ENCODE measurements around the gene ANKS1B. TPM values are rescaled to one million over a fixed set of nuclear protein-coding genes. Genes with fewer than 3 reads are reported as not detected.

Gene ANKS1B
- total RNA-seq: 10 to 100 TPM; 45.5 to 65.9 TPM

DNA sequence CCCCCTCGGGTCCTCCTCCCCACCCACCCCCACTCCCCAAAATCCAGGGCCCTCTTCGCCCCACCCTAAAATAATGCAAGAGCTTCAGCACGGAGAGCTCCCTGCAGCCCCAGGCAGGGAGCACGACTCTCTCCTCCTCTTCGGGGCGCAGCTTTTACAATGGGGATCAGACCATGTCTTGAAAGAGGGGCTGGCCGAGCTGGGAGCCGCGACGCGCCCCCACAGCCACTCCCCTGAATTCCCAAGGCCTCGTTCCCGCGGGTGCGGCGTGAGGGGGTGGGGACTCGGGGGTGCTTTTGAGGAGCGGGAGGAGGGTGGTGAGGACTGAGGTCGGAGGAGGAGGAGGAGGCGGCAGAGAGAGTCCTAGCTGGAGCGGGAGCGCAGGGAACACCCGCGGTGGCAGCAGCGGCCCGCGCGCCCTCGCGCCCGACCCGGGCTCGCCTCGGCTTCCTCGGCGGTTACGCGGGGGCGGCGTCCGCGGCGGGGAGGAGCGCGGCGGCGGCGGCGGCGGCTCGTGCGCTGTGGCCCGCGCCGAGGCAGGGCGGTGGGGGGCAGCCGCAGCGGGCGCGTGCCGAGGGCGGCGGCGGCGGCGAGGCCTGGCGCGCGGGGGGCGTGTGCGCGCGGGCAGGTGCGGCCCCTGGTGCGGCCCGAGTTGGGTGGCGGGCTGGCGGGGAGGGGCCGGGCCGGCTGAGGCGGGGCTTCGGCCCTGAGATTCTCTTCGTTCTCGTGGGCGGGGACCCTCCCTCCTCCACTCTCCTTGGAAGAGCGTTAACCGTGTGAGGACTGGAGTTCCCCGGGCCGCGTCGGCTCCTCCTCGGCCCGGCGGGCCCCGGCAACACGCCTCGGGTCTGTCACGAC, at the start of gene ANKS1B:
TSS of gene ANKS1B (minus strand) at position 666 of the 858 bp plus-strand sequence. CDS start 699 bp downstream, outside the sequence.
- no peaks in the 10 kb centered on the region for H3K36me3 ChIP-seq
- TF ChIP-seq, protein P1, sequence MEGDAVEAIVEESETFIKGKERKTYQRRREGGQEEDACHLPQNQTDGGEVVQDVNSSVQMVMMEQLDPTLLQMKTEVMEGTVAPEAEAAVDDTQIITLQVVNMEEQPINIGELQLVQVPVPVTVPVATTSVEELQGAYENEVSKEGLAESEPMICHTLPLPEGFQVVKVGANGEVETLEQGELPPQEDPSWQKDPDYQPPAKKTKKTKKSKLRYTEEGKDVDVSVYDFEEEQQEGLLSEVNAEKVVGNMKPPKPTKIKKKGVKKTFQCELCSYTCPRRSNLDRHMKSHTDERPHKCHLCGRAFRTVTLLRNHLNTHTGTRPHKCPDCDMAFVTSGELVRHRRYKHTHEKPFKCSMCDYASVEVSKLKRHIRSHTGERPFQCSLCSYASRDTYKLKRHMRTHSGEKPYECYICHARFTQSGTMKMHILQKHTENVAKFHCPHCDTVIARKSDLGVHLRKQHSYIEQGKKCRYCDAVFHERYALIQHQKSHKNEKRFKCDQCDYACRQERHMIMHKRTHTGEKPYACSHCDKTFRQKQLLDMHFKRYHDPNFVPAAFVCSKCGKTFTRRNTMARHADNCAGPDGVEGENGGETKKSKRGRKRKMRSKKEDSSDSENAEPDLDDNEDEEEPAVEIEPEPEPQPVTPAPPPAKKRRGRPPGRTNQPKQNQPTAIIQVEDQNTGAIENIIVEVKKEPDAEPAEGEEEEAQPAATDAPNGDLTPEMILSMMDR (IDR thresholded peaks at IDR 0.05): no peak
- H3K9me3 ChIP-seq: no peaks in the 10 kb centered on the region
- no peaks in the 10 kb centered on the region for H3K27me3 ChIP-seq (replicated peaks; ENCODE audit: insufficient read depth)
- H3K27ac ChIP-seq: peak within 1 kb of the TSS; percentile 77 to 87
- ATAC-seq (ENCODE audit: insufficient number of reproducible peaks, low FRiP score, low read depth) (peak; percentile 57), DNase-seq (ENCODE audit: low spot score) (peak; percentile 8)
- peaks cover 0 to 29% of the 10 kb centered on the region in 2 donors for H3K4me1 ChIP-seq (ENCODE audit: control insufficient read depth in 1 of 2, low read depth in 2 of 2)
- H3K4me3 ChIP-seq: peak within 1 kb of the TSS; percentile 91

- no peaks in the 10 kb centered on the region for H3K4me1 ChIP-seq (ENCODE audit: control insufficient read depth in 1 of 2, low read depth in 2 of 2)
- TF ChIP-seq, protein P1 (IDR thresholded peaks at IDR 0.05): no peak
- no peak for ATAC-seq (ENCODE audit: insufficient number of reproducible peaks, low FRiP score, low read depth)
- no peaks in the 10 kb centered on the region for H3K27me3 ChIP-seq (replicated peaks; ENCODE audit: insufficient read depth)
- no peak for DNase-seq (ENCODE audit: low spot score)
- no peaks in the 10 kb centered on the region for H3K9me3 ChIP-seq
- no peaks in the 10 kb centered on the region for H3K36me3 ChIP-seq
- no peak overlapping the region for H3K4me3 ChIP-seq
- no peak overlapping the region for H3K27ac ChIP-seq
These were observed 47.1 kb upstream of the ANKS1B start for GRCh38 chr12:100031836-100032235.

DNA sequence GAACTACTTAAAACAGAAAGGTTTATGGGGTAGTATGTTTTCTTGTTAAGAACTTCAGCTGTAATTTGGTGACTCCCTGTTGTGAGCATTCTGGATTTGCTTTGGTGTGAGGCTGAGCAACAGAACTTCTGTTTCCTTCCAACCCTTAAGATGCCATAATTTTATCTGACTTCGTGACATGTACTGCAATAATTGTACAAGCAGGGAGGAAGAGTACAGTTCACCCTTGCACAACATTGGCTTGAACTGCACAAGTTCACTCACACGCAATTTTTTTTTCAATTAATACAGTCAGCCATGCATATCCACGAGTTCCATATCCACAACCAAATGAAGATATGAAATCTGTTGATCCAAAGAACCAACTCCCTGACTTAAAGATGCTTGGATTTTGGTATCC, 42.9 kb upstream of the ANKS1B start:
- TF ChIP-seq, protein P1 (IDR thresholded peaks at IDR 0.05): no peak

DNA sequence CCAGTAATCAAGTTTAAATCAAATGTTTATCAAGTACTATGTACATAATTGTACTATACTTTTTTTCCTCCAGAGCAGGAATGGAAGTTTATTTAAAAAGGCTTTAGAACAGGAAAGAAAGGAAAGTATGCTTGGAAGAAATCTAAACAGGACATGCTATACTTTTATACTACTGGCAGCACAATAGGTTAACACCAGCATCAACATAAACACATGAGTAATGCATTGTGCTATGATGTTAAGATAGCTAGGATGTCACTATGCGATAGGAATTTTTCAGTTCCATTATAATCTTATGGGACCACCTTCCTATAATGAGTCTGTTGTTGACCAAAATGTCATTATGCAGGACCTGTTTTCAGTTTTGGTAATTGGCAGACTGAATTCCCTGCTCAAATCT, 41.5 kb upstream of the ANKS1B start:
- Histone ChIP-seq H3K36me3 (no peaks in the 10 kb centered on the region), H3K27me3 (replicated peaks; ENCODE audit: insufficient read depth) (no peaks in the 10 kb centered on the region), H3K4me1 (ENCODE audit: control insufficient read depth in 1 of 2, low read depth in 2 of 2) (no peaks in the 10 kb centered on the region), H3K27ac (no peak overlapping the region), H3K4me3 (no peak overlapping the region), H3K9me3 (no peaks in the 10 kb centered on the region)
- ATAC-seq (ENCODE audit: insufficient number of reproducible peaks, low FRiP score, low read depth): no peak
- DNase-seq (ENCODE audit: low spot score): no peak
- TF ChIP-seq, protein P1 (IDR thresholded peaks at IDR 0.05): no peak

More for the DNA sequence above, 42.9 kb upstream of the ANKS1B start:
- Histone ChIP-seq H3K36me3 (no peaks in the 10 kb centered on the region), H3K27ac (no peak overlapping the region), H3K9me3 (no peaks in the 10 kb centered on the region), H3K4me1 (ENCODE audit: control insufficient read depth in 1 of 2, low read depth in 2 of 2) (no peaks in the 10 kb centered on the region), H3K27me3 (replicated peaks; ENCODE audit: insufficient read depth) (no peaks in the 10 kb centered on the region), H3K4me3 (no peak overlapping the region)
- DNase-seq (ENCODE audit: low spot score) (no peak), ATAC-seq (ENCODE audit: insufficient number of reproducible peaks, low FRiP score, low read depth) (no peak)

DNA sequence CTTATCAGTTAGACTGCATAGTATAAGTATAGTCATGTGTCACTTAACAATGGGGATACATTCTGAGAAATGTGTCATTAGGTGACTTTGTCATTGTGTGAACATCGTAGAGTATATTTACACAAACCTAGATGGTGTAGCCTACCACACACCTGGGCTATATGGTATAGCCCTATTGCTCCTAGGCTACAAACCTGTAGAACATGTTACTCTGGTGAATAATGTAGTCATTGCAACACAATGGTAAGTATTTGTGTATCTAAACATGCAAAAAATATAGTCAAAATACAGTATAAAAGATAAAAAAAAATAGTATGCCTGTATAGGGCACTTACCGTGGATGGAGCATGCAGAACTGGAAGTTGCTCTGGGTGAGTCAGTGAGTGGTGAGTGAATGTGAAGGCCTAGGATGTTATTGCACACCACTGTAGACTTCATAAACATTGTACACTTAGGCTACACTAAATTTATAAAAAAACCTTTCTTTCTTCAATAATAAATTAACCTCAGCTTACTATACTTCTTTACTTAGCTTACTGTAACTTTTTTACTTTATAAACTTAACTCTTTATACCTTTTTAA, 40.3 kb upstream of the ANKS1B start:
- DNase-seq (ENCODE audit: low spot score) (no peak), ATAC-seq (ENCODE audit: insufficient number of reproducible peaks, low FRiP score, low read depth) (no peak)
- H3K27me3 ChIP-seq (replicated peaks; ENCODE audit: insufficient read depth): no peaks in the 10 kb centered on the region
- no peak overlapping the region for H3K4me3 ChIP-seq
- H3K36me3 ChIP-seq: no peaks in the 10 kb centered on the region
- H3K9me3 ChIP-seq: no peaks in the 10 kb centered on the region
- TF ChIP-seq, protein P1 (IDR thresholded peaks at IDR 0.05): no peak
- H3K4me1 ChIP-seq (ENCODE audit: control insufficient read depth in 1 of 2, low read depth in 2 of 2): no peaks in the 10 kb centered on the region
- no peak overlapping the region for H3K27ac ChIP-seq
